ENCODE results near the gene KYNU.

DNA sequence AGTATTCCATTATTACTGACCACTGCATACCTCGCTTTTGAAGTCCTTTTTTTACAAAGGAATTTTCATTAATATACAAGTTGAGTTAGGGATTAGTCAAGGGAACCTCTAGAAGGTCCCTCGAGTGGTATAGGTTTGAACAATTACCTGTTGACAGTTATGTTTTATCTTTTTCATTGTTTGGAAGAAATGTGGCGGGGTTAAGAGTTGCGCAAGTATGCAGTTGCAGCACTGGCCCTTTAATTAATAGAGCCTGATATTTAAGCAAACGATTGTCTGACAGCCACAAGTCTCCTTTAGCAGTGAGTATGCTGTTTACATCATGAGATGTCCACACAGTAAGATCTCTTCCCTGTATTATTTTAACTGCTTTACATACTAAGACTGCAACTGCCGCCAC lies 24.3 kb downstream of the KYNU start:
- no peak for TF ChIP-seq ZNF138 (CRISPR knock-in tag; IDR thresholded peaks at IDR 0.05; ENCODE audit: low read depth)
- TF ChIP-seq, protein P1, sequence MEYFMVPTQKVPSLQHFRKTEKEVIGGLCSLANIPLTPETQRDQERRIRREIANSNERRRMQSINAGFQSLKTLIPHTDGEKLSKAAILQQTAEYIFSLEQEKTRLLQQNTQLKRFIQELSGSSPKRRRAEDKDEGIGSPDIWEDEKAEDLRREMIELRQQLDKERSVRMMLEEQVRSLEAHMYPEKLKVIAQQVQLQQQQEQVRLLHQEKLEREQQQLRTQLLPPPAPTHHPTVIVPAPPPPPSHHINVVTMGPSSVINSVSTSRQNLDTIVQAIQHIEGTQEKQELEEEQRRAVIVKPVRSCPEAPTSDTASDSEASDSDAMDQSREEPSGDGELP (IDR thresholded peaks at IDR 0.05; ENCODE audit: borderline replicate concordance, low read depth) = no peak

All from HepG2 (cell line).